GM18870 (cell line): Measurements from ENCODE around the gene FNDC11.
"Not testable (repeated sequence)": the region's sequence is repeated elsewhere in the genome, so short reads cannot be mapped to it uniquely, and the experiment has no call there.

Source experiments
- ATAC-seq: cut with Tn5 transposase; IDR thresholded peaks from one replicate; pipeline ENCODE4 v1.9.1; 2021; ENCODE audit warnings: moderate library complexity; ENCODE audit not compliant: unreplicated experiment

The FNDC11 gene

DNA sequence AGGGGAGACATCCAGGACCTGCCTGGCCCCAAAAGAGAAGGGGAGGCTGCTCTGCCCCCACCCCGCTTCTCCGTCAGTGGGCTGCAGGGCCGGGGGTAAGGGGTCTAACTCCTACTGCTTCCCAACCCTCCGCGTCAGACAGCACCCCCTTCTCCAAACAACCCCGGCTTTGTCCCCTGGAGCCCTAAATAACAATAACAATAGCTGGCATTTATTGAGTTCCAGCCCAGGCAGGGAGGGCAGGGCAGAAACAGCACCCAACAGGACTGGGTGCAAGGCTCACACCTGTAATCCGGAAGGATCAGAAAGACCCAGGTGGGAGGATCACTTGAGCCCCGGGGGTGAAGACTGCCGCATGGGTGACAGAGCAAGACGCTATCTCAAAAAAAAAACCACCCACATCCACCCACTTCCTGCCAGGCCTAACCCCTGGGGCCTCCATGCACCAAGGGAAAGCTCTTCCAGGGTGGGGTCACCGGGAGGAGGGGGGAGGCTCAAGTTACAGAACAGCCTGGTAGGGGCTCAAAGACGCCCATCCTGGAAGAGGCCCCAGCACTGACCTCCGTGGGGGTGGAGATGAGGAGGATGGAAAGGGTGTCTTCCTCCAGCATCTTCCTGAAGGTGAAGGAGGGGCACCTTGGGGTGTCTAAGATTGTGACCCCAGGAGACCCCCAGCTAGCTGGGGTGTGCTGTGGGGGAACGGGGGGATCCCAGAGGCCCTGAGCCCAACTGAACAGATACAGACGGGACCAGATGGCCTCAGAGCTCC lies 1.3 kb upstream of the FNDC11 start:
- no peak for ATAC-seq

DNA sequence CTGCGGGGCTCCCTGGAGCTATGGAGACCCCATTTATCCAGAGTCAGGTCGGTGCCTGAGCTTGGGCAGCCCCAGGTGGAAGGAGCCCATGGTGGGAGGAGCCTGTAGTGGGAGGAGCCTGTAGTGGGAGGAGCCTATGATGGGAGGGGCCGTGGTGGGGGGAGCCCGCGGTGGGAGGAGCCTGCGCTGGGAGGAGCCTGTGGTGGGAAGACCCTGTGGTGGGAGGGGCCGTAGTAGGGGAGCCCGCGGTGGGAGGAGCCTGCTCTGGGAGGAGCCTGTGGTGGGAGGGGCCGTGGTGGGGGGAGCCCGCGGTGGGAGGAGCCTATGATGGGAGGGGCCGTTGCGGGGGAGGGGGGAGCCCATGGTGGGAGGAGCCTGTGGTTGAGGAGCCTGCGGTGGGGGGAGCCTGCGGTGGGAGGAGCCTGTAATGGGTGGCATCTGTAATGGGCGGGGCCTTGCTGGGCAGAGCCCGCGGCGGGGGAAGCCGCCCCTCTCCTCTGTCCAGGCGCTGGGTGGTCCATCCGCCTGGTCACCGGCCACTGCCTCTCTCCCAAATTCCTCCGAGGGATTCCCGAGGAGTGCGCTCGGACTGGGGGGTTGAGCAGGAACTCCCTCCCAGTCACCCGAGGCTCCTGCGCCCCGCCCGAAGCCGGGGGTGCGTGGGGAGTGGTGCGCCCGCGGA lies 567 bp upstream of the FNDC11 start:
- ATAC-seq = no peak

DNA sequence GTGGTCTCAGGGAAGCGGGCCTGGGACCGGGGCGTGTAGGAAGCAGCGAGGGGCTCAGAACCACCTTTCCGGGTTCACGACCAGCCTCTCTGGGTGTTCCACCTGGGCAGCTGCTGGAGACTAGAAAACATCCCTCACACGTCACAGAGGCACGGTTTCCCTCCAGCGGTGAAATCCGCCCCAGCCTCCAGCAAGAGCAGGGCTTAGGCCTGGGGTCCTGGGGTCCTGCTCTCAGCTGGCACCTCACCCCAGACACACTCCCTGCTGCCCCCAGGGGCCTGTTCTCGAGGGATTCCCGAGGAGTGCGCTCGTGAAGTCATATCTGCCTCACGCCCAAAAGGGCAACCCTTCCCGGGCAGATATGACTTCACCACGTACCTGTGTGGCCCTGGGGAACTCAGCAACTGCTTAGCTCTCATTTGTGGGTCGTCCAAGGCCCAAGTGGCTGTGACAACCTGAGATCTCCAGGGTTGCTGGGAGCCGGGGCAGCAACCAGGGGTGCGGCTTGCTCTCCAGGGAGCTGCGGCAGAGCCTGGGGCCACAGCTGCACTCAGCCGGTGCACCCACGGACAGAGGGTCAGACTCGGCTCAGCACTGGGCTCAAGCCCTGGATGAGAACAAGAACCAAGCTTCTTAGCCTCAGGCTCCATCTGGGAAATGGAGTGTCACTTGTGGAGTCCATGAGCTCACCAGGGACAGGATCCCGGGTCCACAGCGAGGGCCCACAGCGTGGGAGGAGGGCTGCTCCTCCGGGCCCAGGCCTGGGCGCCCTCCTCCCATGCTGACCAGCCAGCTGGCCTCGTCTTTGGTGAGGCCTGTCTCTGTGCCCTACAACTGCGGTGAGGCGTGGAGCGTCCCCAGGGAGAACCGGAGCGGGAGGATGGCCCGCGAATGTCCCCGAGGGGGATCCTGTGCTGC lies 661 bp downstream of the FNDC11 start:
- ATAC-seq = no peak

DNA sequence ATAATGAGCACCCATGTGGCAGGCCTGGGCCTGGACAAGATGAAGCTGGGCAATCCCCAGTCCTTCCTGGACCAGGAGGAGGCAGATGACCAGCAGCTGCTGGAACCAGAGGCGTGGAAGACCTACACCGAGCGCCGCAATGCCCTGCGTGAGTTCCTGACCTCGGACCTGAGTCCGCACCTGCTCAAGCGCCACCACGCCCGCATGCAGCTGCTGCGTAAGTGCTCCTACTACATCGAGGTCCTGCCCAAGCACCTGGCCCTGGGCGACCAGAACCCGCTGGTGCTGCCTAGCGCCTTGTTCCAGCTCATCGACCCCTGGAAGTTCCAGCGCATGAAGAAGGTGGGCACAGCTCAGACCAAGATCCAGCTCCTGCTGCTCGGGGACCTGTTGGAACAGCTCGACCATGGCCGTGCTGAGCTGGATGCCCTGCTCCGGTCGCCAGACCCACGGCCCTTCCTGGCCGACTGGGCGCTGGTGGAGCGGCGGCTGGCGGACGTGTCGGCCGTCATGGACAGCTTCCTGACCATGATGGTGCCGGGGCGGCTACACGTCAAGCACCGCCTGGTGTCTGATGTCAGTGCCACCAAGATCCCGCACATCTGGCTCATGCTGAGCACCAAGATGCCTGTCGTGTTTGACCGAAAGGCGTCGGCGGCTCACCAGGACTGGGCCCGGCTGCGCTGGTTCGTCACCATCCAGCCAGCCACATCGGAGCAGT lies 1.9 kb downstream of the FNDC11 start:
- ATAC-seq = no peak

DNA sequence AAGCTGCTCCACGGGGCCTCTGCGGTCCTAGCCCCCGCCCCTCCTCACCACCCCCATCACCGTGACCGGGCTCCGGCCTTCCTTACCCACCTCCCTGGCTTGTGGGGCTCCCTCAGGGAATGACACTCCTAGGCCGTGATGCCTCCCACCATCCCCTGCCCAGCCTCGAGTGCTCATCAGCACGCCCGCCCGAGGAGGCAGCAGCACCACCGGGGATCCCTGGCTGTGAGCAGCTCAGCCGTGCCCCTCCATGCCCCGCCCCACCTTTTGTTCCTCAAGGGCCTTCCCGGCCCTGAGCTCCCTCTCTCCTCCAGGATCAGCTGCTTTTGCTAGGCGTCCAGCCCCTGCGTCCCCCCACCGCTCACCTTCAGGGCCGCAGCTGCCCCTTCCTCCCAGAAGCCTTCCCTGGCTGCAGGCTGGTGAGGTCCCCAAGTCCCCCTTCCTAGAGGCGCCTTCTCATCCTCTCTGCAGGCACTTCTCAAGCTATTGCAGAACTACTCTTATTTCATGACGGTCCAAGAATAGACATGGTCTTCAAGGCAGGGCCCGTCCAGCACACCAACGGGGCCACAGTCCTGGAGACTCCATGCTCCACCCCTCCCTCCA lies 3.0 kb downstream of the FNDC11 start:
- ATAC-seq = no peak

DNA sequence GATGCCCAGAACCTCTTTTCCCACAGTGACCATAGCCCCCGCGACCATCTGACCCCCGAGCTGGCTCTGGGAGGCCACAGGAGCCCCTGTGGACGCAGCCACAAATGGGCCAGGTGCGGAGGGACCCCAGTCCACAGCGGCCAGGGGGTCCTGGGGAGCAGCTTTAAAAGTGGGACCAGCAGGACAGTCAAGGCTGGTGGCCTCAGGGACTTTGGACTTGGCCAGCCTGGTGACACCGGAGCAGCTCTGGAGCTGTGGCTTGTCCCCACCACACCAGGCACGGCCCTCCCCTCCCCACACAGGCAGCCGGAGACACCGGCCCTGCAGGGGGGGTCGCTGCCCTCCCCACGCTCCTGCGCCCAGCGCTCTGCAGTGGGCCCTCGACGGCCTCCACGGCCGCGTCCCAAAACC lies 3.5 kb downstream of the FNDC11 start:
- no peak for ATAC-seq

DNA sequence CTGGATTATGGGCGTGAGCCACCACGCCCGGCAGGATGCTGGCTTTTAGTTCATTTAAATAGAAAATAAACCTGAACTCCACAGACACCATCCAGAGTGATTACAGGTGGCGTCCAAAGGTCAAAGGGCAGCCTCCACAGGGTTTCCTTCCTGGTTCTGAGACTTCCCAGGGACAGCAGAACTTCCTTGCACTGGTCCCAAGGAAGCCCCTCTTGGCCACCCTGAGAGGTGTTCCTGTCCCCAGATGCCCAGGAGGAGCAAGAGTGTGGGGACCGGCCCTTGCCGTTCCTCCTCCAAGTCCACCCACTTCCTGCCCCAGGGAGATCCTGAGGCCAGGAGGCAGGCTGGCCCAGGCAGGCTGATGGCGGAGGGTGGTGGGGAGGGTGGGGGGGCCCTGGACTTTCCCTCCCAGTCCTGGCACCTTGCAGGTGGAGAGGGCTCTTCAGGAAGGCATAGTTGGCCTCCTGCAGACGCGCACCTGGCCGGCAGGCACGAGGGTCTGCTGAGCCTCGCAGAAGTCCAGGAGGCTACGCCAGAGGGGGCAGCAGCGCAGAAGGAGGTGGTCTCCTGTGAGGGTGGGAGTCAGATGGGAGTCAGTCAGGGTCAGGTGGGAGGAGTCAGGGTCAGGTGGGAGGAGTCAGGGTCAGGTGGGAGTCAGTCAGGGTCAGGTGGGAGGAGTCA lies 5.0 kb downstream of the FNDC11 start:
- ATAC-seq = no peak

DNA sequence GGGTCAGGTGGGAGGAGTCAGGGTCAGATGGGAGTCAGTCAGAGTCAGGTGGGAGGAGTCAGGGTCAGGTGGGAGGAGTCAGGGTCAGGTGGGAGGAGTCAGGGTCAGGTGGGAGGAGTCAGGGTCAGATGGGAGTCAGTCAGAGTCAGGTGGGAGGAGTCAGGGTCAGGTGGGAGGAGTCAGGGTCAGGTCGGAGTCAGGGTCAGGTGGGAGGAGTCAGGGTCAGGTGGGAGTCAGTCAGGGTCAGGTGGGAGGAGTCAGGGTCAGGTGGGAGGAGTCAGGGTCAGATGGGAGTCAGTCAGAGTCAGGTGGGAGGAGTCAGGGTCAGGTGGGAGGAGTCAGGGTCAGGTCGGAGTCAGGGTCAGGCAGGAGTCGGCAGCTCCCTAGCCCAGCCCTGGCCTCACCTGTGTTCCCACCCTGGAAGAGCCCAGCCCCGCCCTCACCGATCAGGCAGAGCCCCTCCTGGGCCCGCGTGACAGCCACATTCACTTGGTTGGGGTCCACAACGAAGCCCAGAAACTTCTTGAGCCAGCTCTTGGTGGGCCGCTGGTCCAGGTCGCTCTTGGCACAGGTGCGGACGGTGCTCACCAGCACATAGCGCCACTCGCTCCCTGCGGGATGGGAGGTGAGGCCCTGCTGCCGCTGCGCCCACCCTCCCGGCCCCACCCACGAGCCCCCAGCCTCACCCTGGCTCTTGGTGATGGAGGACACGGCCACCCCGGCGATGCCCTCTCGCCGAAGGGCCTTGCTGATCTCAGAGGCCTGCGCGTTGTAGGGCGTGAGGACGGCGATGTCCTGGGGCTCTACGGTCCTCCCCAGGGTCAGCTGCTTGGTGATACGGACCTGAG lies 5.8 kb downstream of the FNDC11 start:
- not testable (repeated sequence) for ATAC-seq

DNA sequence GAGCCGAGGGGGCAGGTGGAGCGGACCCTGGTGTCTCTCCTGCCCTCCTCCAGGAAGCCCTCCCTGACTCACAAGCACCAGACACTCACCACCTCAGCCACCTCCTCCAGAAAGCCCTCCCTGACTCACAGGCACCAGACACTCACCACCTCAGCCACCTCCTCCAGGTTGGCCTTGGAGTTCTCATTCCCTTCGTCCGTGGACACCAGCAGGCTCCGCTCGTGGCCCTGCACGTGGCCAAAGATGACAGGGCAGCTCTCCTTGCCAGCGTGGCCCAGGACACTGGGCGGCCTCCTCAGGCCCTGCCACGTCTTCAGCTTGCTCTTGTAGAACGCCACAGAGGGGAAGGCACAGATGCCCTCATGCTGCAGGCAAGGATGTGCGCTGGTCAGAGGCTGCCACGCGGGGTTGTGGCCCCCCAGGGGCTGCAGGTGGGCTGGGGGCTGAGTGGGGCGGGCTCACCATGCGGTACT lies 6.4 kb downstream of the FNDC11 start:
- no peak for ATAC-seq

DNA sequence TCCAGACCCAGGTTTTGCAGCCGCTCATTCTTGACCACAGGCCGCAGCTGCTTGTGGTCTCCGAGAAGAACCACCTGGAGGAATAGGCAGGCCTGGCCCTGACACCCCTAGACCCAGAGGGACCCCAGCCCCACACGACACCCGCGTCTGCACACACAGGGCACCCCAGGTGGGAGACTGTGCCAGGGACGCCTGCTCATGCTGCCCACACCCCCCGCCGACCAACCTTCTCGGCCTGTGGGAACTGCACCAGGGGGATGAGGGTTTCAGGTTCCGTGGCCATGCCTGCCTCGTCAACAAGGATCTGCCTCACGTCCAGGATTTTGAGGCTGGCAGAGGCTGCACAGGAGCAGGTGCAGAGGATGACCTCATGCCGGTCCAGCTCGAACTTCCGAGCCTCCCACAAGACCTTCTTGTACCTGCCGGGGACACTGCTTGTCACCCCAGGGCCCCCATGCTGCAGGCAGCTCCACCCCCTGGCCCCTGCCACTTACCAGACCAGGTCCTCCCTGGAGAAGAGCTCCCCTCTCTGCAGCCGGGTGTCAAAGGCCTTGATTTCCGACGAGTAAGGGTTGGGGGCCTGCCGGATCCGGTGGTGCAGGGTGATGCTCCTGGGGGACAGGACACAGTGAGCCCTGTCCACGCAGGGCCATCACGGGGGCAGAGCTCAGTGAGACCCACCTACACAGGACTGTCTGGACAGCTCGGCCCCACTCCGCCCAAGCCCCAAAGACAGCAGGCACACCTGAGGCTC lies 7.1 kb downstream of the FNDC11 start:
- ATAC-seq = no peak

DNA sequence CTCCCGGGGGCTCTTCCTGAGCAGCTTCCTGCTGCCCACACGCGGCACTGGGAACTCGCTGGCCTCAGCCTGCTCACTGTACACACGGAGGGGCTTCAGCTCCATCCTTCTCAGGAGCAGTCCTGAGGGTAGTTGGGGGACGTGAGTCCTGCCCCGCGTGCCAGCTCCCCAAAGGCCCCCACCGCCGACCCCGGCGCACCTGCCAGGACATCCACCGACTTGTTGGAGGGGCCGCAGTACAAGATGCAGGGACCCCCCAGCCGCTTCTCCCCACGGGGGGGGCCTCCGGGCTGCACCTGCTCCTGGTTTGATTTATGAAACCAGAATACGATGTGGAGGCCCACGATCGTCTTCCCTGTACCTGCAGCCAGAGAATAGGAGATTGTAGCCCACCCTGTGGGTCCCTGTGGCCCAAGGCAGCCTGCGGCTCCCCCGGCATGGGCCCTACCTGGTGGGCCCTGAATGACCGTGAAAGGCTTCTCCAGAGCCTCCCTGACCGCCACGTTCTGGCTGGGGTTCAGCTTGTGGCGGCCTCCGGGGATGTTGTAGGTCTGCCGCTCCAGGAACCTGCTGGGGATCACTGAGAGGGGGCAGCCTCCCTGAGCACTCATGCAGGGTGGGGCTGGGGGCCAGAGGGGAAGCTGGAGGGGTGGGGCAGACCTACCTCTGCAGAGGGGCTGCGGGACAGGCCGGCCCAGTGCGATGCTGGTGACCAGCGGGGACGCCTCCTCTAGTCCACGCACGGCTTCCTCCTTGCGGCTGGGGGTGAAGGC lies 7.9 kb downstream of the FNDC11 start:
- ATAC-seq = no peak

DNA sequence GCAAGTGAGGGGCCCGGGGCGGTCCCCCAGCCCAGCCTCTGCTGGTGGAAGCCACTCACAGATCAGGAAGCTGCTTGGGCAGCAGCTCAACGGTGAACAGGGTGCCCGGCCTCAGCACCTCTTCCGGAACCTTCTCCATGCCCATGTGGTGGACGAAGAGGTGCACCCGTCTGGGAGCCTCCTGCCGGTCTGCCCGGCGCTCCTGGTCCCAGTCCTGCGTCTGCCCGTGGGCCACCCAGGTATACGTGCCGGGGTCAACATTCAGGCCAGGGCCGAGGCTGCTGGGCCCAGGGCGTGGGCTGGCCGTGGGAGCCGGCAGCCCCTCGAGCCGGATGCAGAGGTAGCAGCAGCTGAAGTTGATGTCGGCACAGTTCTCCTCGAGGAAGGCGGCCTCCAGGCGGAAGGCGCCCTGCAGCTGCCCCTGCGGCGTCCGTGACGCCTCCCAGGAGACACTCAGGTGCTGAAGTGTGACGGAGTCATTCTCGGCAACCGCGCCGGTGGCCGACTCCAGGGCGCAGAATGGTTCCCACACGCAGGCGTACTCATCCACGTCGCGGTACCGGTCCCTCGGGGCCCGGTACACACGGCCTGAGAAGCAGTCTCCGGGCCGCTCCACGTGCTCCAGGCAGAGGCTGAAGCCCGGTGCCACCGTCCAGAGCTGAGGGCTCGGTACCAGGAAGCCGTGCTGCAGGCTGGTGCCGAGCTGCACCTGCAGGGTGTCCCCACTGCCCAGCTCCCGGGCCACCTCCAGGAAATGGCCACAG lies 8.7 kb downstream of the FNDC11 start:
- no peak for ATAC-seq

DNA sequence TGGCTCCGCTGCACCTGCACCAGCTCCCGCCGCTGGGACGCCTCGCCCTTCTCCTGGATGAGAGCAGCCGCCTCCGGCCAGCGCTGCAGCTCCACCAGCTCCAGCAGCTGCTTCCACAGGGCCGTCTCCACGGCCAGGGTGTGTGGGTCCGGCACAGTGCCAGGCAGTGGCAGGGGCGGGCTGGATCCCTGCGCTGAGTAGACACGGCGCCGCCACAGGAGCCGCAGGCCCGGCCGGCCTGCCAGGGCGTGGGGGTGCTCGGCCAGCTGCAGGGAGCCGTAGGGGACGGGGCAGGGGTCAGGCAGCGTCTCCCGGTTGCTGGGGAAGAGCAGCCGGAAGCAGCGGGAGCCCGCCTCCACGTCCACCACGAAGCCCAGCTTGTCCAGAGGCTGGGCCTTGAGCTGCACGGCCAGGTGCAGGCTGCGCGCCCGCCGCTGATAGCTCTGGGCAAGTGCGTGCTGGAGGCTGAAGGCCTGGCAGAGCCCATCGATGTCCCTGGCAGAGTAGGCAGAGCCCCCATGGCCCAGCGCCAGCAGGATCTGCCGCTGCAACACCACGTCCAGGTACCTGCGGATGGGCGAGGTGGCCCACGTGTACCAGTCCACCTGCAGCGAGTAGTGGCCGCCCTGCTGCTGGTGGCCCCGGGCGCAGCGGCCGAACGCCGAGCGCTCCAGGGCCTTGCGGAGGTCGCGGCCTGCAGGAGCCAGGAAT lies 9.4 kb downstream of the FNDC11 start:
- no peak for ATAC-seq

DNA sequence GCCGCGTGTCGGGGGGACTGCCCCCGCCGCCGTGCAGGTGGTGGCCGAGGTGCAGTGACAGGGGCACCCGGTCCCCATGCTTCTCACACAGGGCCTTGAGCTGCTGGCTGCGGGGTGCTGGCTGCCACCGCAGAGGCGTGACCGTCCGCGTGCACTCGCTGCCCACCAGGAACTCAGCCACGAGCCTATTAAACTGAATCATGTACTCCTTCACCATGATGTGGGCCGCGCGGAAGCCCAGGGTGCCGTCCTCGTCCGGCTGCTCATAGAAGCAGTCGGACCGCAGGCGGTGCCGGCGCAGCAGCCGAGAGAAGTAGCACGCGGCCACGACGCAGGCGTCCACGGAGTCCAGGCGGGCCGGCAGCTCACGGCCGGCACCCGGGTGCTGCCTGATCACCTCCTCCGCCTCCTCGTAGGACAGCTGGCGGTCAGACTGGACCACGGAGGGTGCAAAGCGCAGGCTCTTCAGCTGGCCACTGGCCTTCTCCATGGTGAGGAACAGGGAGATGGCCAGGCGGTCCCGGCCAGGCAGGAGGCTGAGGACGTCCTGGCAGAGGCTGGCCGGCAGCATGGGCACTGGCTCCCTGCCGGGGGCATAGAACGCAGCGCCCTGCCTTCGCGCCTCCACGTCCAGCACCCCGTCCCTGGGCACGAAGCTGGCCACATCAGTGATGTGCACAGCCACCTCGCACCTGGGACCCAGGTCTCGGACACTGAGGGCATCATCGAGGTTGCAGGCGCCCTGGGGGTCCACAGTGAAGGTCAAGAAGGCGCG lies 10.3 kb downstream of the FNDC11 start:
- no peak for ATAC-seq

DNA sequence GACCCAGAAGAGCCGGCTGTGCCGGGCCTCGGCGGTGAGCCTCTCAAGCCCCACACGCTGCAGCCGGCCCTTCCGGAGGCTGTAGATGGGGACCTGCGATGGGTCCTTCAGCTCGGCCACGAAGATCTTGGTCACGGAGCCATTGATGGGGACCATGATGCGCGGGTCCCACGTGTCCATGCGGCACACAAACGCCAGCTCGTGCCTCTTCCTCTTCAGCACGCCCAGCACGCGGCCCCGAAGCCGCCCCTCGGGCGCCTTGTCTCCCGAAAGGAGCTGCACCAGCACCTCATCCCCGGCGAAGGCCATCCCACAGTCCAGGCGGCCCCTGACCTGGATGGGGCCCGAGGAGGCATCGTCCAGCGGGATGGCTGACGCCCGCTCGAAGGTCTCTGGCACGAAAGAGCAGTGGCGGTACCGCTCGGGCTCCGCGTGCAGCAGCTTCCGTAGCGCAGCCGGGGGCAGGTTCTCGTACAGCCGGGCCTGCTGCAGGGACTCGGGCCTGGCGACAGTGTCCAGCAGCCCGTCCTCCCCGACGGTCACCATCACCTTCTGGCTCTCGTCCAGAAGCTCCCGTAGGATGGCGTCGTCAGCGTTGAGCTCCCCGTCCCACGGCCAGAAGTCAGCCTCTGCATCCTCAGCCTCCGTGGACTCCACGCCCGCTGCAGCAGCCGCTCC lies 11.2 kb downstream of the FNDC11 start:
- ATAC-seq = no peak
